Measurements from ENCODE around the gene POU3F1. TPM values are rescaled to one million over a fixed set of nuclear protein-coding genes. Genes with fewer than 3 reads are reported as not detected.

The POU3F1 gene
- total RNA-seq (2014; rRNA removed; shearing (Covaris generic)) (0.08 and 0.13 TPM in 2 replicates), total RNA-seq (2022) (not detected in 2 replicates), Bru-seq, nascent RNA (not detected), BruChase-seq, experiment 1, labeled RNA remaining after a 6-hour chase (not detected), BruChase-seq, experiment 2, labeled RNA remaining after a 2-hour chase (not detected)
- long read RNA-seq = 0 reads

DNA sequence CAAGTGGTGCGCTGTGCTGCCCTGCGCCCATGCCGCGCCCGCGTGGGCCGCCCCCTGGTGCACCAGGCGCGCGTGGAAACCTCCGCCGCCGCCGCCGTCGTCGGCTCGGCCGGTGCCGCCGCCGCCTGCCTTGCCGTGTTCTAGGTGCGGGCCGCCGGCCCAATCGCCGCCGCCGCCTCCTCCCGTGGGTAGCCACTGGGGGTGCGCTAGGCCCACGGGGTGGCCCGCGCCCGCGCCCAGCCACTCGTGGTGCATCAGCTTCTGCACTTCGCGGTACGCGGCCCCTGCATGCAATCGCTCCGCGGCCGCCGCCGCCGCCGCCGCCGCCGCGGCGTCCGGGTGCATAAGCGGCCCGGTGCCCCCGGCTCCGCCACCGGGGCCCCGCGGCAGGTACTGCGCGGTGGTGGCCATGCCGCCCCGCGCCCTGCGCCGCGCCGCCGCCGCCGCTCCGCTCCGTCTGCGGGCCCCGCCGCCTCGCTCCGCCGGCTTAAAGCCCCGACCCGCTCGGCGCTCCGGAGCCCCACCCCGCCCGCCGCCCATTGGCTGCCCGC, at the start of gene POU3F1:
POU3F1 (minus strand) TSS at position 461 of the 551 bp plus-strand sequence; CDS start at position 411, 50 bp downstream.
- Histone ChIP-seq H3K27ac (ENCODE audit: low read depth, low read length, poor library complexity, severe bottlenecking) (no peak within 1 kb of the TSS), H3K36me3 (ENCODE audit: insufficient read depth, low read length) (no peaks in the 10 kb centered on the region), H3K9me3 (ENCODE audit: low read length) (no peaks in the 10 kb centered on the region), H2AFZ (ENCODE audit: low read length) (no peak within 1 kb of the TSS), H3K79me2 (ENCODE audit: insufficient read depth, low read depth, low read length) (no peaks in the 10 kb centered on the region), H3K4me2 (ENCODE audit: low read length) (peak within 1 kb of the TSS; percentile 58), H3K9me2 (ENCODE audit: insufficient read depth, low read length) (no peaks in the 10 kb centered on the region), H3K4me3 (ENCODE audit: low read depth, low read length, poor library complexity, severe bottlenecking) (peak within 1 kb of the TSS; percentile 64), H3K4me1 (ENCODE audit: insufficient read depth, low read length, poor library complexity, severe bottlenecking) (no peaks in the 10 kb centered on the region), H4K20me1 (ENCODE audit: insufficient read depth, low read length) (no peaks in the 10 kb centered on the region)
- ChIA-PET CTCF (ENCODE audit: unreplicated experiment) (no interaction called here), POLR2A (no interaction called here)
- BruUV-seq (replicated peaks) = no TSS peak
- DNase-seq (ENCODE audit: low spot score) = no peak
- intact Hi-C loops (cut with micrococcal nuclease; ENCODE audit: unreplicated experiment) = loop anchor here (10.0 kb wide), 1 partner anchor 458 kb away; no protein-coding TSS in a partner anchor
- no peak for TF ChIP-seq EZH2phosphoT487 (IDR thresholded peaks at IDR 0.05; ENCODE audit: borderline replicate concordance, low read depth, low read length)
- TF ChIP-seq, protein P1, sequence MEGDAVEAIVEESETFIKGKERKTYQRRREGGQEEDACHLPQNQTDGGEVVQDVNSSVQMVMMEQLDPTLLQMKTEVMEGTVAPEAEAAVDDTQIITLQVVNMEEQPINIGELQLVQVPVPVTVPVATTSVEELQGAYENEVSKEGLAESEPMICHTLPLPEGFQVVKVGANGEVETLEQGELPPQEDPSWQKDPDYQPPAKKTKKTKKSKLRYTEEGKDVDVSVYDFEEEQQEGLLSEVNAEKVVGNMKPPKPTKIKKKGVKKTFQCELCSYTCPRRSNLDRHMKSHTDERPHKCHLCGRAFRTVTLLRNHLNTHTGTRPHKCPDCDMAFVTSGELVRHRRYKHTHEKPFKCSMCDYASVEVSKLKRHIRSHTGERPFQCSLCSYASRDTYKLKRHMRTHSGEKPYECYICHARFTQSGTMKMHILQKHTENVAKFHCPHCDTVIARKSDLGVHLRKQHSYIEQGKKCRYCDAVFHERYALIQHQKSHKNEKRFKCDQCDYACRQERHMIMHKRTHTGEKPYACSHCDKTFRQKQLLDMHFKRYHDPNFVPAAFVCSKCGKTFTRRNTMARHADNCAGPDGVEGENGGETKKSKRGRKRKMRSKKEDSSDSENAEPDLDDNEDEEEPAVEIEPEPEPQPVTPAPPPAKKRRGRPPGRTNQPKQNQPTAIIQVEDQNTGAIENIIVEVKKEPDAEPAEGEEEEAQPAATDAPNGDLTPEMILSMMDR (conservative IDR thresholded peaks at IDR 0.05; ENCODE audit: low read length) = no peak

DNA sequence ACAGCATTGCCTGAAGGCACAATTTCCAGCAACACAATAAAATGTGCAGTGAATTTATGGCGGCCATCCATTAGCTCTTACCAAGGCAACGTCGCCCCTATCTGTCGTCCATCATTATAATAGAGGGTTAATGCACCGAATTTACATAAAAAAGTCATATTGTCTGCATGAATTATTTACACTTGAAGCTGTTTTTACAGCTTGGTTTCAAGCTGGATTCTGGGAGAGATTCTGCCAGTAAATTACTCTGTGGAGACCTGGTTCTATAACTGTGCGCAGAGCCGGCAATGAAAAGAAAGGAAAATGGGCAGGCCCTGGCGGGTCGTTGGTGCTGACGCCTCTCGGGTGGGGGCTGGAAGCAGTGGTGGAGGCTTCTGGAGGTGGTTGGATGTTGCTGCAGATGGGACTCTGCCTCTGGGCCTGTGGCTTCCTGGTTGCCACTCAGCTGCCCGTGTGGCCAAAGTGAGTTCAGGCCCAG, 48.9 kb upstream of the POU3F1 start:
- POLR2A ChIA-PET = no interaction called here

More for the DNA sequence above, 48.9 kb upstream of the POU3F1 start:
- Histone ChIP-seq H3K4me1 (ENCODE audit: insufficient read depth, low read length, poor library complexity, severe bottlenecking) (no peaks in the 10 kb centered on the region), H3K36me3 (ENCODE audit: insufficient read depth, low read length) (no peaks in the 10 kb centered on the region), H3K79me2 (ENCODE audit: insufficient read depth, low read depth, low read length) (no peaks in the 10 kb centered on the region), H3K4me2 (ENCODE audit: low read length) (no peak overlapping the region), H4K20me1 (ENCODE audit: insufficient read depth, low read length) (no peaks in the 10 kb centered on the region), H3K27ac (ENCODE audit: low read depth, low read length, poor library complexity, severe bottlenecking) (no peak overlapping the region), H3K9me2 (ENCODE audit: insufficient read depth, low read length) (no peaks in the 10 kb centered on the region), H3K9me3 (ENCODE audit: low read length) (no peaks in the 10 kb centered on the region), H3K4me3 (ENCODE audit: low read depth, low read length, poor library complexity, severe bottlenecking) (no peak overlapping the region), H2AFZ (ENCODE audit: low read length) (no peak overlapping the region)
- BruUV-seq (replicated peaks) = no TSS peak
- TF ChIP-seq, protein P1 (conservative IDR thresholded peaks at IDR 0.05; ENCODE audit: low read length) = no peak
- no peak for TF ChIP-seq EZH2phosphoT487 (IDR thresholded peaks at IDR 0.05; ENCODE audit: borderline replicate concordance, low read depth, low read length)
- no peak for DNase-seq (ENCODE audit: low spot score)
- CTCF ChIA-PET (ENCODE audit: unreplicated experiment) = no interaction called here
- intact Hi-C loops (cut with micrococcal nuclease; ENCODE audit: unreplicated experiment) = no loop called here
